ENCODE data around the gene TUBG2.

DNA sequence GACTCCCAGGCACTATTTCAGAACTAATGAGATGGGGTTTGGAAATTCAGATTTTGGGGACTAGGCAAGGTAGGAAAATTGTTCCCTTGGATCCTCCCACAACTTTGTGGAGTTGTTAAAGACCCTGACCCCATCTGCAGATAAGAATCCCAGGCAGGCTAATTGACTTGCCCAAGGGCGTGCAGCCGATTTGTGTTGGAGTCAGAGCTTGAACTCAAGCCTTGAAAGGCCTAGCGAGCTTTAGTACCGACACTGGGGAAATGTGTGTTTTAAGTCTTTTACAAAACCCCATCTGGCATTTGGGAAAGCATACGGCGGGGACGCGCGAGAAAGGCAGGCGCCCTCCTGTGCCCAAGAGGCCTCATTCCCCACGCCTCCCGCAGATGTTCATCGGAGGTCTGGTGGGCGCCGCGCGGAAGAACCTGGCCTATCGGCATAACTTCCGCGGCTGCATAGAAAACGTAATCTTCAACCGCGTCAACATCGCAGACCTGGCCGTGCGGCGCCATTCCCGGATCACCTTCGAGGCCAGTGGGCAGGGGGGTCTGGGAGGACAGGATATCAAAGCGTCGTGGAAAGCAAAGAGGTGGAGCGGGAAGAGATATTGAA lies 27.5 kb downstream of the TUBG2 start:
- no peak for TF ChIP-seq EZH2 (IDR thresholded peaks at IDR 0.05; ENCODE audit: borderline replicate concordance, low read depth, low read length, severe bottlenecking)
- TF ChIP-seq, protein P1, sequence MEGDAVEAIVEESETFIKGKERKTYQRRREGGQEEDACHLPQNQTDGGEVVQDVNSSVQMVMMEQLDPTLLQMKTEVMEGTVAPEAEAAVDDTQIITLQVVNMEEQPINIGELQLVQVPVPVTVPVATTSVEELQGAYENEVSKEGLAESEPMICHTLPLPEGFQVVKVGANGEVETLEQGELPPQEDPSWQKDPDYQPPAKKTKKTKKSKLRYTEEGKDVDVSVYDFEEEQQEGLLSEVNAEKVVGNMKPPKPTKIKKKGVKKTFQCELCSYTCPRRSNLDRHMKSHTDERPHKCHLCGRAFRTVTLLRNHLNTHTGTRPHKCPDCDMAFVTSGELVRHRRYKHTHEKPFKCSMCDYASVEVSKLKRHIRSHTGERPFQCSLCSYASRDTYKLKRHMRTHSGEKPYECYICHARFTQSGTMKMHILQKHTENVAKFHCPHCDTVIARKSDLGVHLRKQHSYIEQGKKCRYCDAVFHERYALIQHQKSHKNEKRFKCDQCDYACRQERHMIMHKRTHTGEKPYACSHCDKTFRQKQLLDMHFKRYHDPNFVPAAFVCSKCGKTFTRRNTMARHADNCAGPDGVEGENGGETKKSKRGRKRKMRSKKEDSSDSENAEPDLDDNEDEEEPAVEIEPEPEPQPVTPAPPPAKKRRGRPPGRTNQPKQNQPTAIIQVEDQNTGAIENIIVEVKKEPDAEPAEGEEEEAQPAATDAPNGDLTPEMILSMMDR (IDR thresholded peaks at IDR 0.05; ENCODE audit: borderline replicate concordance, extremely low read depth, low read length, poor library complexity, severe bottlenecking), result no peak

Measured in DND-41 (cell line).